Activated T-cell treated with anti-CD3 and anti-CD28 coated beads for 1 hour (primary cell): ENCODE results near the gene LNP1.
"Not testable (repeated sequence)": the region's sequence is repeated elsewhere in the genome, so short reads cannot be mapped to it uniquely, and the experiment has no call there.

ENCODE experiments used
- DNase-seq: peaks from one replicate; pipeline ENCODE4 v3.0.0-alpha.2; 2020; ENCODE audit warnings: low read depth

The LNP1 gene

DNA sequence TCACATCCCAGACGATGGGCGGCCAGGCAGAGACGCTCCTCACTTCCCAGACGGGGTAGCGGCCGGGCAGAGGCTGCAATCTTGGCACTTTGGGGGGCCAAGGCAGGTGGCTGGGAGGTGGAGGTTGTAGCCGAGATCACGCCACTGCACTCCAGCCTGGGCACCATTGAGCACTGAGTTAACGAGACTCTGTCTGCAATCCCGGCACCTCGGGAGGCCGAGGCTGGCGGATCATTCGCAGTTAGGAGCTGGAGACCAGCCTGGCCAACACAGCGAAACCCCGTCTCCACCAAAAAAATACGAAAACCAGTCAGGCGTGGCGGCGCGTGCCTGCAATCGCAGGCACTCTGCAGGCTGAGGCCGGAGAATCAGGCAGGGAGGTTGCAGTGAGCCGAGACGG lies 77.2 kb downstream of the LNP1 start:
- DNase-seq, result not testable (repeated sequence)

DNA sequence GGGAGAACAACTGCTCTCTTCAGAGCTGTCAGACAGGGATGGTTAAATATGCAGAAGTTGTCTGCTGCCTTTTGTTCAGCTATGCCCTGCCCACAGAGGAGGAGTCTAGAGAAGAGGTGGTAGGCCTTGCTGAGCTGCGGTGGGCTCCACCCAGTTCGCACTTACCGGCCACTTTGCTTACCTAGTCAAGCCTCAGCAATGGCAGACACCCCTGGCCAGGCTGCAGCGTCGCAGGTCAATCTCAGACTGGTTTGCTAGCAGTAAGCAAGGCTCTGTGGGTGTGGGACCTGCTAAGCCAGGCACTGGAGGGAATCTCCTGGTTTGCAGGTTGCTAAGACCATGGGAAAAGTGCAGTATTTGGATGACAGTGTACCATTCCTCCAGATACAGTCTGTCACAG lies 78.7 kb downstream of the LNP1 start:
- DNase-seq, result no peak

GRCh38 chr3:100482176-100482575 lies 80.8 kb downstream of the LNP1 start:
- DNase-seq, result no peak

DNA sequence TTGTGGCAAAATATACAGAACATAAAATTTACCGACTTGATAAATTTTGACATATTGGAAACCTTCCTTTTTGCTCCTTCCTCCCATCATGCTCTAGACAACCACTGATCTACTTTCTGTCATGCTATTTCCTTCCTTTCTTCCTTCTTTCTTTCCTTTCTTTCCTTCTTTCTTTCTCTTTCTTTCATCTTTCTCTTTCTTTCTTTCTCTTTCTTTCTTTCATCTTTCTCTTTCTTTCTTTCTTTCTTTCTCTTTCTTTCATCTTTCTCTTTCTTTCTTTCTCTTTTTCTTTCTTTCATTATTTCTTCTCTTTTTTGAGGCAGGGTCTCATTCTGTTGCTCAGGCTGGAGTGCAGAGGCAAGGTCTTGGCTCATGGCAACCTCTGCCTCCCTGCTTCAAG lies 82.2 kb downstream of the LNP1 start:
- DNase-seq, result no peak

DNA sequence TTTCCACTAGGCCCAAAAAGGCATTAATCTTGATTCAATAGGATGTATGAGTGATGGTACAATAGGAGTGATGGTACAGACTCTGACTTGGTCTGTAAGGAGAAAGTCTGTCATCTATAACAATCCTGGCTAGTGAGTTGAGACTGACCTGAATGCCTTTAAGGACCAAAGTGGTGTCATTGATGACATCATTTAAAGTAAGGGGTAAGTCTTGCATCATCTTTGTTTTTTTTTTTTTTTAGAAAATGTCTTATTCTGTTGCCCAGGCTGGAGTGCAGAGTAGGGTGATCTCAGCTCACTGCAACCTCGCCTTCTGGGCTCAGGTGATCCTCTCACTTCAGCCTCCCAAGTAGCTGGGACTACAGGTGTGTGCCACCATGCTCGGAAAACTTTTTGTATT lies 85.5 kb downstream of the LNP1 start:
- no peak for DNase-seq

DNA sequence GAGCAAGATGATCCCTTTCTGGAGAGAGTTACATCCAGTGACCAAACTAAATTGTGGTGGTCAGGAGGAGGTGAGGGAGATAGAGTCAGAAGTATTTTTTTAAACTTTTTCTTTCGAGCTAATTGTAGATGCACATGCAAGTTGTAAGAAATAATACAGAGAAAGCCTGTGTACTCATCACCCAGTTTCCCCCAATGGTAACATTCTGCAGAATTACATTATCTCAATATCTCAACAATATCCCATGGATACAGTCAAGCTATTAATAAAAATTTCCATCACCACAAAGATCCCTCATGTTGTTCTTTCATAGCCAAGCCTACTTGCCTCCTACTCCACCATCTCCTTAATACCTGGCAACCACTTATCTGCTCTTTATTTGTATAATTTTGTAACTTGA lies 87.8 kb downstream of the LNP1 start:
- DNase-seq, result no peak

DNA sequence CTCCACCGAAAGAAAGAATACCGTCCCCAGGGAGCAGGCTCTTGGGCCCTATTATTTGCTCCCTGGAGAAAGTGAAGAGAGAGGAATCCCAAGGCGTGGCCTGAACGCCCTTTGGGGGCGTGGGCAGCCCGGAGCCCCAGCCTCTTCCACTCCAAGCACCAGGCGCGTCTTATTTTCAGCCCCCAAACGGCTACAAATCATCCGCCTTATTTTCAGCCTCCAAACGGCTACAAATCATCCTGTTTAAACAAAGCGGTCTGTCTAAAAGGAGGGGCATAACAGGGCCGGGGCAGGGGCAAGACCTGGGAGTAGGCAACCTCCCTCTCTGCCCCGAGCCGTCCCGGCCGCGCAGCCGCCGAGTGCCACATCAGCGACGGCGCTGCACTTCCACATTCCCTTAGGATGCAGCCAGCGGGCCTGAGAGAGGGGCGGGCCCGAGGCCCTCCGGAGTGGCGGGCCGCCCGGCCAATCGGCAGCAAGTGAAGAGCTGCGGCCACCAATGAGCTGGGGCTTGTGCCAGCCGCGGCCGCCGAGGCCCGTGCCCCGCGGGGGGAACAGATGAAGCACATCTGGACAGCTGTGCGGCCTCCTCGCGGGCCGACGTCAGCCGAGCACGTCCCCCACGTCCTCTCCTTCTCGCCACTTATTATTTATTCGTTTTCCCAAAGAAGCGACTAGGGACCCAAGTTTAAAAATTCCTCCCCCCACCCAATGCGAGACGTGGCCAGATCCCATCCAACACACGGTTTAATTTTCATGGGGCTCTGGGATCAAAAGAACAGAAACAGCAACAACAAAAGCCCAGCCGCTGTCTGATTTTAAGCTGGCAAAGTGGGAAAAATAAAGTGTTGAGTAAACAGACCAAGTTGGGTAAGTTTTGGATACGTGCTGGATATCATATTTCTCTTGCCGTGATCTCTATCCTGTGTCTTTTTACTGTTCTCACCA lies 91.0 kb downstream of the LNP1 start, which contains the start of gene TMEM45A:
TMEM45A (plus strand) TSS at position 561 of the 948 bp plus-strand sequence. CDS start 62,593 bp downstream, outside the sequence.
- peak; percentile 65 for DNase-seq

DNA sequence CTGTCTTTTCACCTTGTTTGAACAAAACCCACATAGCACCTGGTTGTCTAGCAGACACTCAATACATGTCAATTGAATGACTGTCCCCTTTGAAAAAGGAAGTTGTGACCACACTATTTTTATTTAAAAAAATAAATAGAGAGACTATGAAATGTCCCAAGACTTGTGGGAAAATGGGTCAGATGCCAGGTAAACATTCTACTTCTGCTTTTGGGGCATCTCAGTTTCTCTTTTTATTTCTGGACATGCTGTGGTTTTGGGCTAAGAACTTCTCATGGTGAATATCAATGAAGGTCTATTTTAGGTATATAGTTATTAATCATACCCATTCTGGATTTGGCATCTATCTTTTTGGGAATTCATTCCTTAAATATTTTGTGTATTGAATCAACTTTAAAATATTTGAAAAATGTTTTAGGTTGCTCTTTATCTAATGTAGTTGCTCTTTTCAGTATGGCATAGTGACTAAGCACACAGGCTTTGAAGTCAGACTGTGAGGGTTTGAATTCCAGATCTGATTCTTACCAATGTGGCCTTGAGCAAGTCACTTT lies 95.4 kb downstream of the LNP1 start:
- no peak for DNase-seq

- DNase-seq, result no peak
These were observed 98.3 kb downstream of the LNP1 start for GRCh38 chr3:100499651-100500050.

DNA sequence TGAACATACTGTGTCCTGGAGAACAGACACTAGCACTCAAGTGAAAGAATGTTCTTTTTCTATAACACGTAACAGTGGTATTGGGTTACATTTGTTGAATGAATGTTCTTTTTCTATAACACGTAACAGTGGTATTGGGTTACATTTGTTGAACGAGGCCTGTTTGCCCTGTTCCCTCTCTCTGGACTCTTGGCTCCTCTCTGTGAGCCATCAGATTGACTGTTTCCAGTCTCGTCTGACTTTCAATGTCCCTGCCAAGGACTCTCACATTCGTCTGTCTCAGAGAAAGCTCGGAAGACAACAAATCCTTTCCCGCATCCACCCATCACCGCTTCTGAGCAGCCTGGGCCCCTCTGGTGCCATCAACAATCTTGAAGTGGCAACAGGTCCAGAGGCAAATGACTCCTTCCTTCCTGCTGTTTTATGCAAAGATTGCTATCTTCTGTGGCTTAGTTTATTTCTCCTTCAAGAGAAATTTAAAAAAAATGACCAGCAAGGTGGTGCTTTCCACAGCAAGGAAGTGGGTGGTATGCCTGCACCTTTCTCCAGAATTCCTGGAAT lies 99.1 kb downstream of the LNP1 start:
- no peak for DNase-seq

- DNase-seq, result no peak
These were observed 102.1 kb downstream of the LNP1 start for GRCh38 chr3:100503448-100503847.
